ENCODE measurements around the gene PITPNM2.

DNA sequence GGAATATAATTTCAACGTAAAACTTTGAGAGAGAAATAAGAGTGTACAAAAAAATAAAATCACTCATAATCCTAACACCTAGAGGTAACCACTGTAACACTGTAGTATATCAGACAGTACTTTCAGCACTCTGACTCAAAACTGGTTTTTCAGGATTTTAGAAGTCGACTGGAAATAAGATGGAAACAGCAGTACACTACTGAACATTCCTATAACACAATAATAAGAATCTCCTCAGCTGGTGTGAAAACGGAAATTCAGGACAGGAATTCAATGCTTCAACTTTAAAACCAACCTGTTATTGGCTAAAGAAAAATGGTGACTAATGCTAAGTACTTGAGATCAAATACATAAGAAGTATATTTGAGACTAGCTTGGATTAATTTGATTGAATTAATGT, 12.3 kb upstream of the PITPNM2 start:
- TF ChIP-seq EZH2 (IDR thresholded peaks at IDR 0.05; ENCODE audit: borderline replicate concordance, low read length), result no peak
- TF ChIP-seq, protein P1, sequence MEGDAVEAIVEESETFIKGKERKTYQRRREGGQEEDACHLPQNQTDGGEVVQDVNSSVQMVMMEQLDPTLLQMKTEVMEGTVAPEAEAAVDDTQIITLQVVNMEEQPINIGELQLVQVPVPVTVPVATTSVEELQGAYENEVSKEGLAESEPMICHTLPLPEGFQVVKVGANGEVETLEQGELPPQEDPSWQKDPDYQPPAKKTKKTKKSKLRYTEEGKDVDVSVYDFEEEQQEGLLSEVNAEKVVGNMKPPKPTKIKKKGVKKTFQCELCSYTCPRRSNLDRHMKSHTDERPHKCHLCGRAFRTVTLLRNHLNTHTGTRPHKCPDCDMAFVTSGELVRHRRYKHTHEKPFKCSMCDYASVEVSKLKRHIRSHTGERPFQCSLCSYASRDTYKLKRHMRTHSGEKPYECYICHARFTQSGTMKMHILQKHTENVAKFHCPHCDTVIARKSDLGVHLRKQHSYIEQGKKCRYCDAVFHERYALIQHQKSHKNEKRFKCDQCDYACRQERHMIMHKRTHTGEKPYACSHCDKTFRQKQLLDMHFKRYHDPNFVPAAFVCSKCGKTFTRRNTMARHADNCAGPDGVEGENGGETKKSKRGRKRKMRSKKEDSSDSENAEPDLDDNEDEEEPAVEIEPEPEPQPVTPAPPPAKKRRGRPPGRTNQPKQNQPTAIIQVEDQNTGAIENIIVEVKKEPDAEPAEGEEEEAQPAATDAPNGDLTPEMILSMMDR (IDR thresholded peaks at IDR 0.05; ENCODE audit: low read length), result no peak
